ENCODE data around the gene MAML1. TPM values are rescaled to one million over a fixed set of nuclear protein-coding genes. Genes with fewer than 3 reads are reported as not detected.

The MAML1 gene
- total and polyA plus RNA-seq, 7 donors, result 4.6 to 16.0 (median 11.8) TPM

DNA sequence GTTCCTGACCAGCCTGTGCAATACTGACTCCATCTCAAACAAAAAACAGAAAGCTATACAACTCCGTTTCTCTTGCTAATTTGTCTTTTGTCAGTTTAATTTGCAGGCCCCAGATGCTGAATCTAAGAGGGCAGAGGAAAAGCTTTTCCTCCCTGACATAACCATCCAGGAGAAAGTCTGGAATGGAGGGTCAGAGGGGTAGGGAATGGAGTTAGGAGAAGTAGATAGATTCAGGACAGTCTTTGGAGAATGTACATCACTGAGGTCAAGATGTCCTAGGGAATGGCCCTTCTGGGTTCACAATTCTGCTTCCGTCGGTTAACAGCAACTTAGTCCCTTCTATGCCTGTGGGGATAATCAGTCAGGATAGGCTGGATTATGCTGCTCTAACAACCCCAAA, 81.5 kb downstream of the MAML1 start:
- Histone ChIP-seq H3K4me3 (no peak overlapping the region), H3K9me3 (no peaks in the 10 kb centered on the region), H3K4me1 (peaks cover 15% of the 10 kb centered on the region), H3K36me3 (ENCODE audit: insufficient read depth in 1 of 2, low read depth in 1 of 2) (peaks cover 0 to 4% of the 10 kb centered on the region in 2 donors), H3K27me3 (ENCODE audit: insufficient read depth in 3 of 3, low read length in 2 of 3) (no peaks in the 10 kb centered on the region), H3K27ac (no peak overlapping the region)
- DNase-seq (no peak), ATAC-seq (no peak)
- WGBS, 3 donors, result 70 to 84% (median 81%) methylated on average over 3 of the region's 3 CpGs
- intact Hi-C loops (cut with DNase I), result no loop called here
- TF ChIP-seq, protein P1, sequence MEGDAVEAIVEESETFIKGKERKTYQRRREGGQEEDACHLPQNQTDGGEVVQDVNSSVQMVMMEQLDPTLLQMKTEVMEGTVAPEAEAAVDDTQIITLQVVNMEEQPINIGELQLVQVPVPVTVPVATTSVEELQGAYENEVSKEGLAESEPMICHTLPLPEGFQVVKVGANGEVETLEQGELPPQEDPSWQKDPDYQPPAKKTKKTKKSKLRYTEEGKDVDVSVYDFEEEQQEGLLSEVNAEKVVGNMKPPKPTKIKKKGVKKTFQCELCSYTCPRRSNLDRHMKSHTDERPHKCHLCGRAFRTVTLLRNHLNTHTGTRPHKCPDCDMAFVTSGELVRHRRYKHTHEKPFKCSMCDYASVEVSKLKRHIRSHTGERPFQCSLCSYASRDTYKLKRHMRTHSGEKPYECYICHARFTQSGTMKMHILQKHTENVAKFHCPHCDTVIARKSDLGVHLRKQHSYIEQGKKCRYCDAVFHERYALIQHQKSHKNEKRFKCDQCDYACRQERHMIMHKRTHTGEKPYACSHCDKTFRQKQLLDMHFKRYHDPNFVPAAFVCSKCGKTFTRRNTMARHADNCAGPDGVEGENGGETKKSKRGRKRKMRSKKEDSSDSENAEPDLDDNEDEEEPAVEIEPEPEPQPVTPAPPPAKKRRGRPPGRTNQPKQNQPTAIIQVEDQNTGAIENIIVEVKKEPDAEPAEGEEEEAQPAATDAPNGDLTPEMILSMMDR (IDR thresholded peaks at IDR 0.05), result no peak

GRCh38 chr5:179815491-179816249, 83.0 kb downstream of the MAML1 start:
- peaks cover 24% of the 10 kb centered on the region for H3K4me1 ChIP-seq
- no peak overlapping the region for H3K27ac ChIP-seq
- no peak overlapping the region for H3K4me3 ChIP-seq
- H3K36me3 ChIP-seq (ENCODE audit: insufficient read depth in 1 of 2, low read depth in 1 of 2), result peaks cover 0 to 4% of the 10 kb centered on the region in 2 donors
- intact Hi-C loops (cut with DNase I), result no loop called here
- no peaks in the 10 kb centered on the region for H3K27me3 ChIP-seq (ENCODE audit: insufficient read depth in 3 of 3, low read length in 2 of 3)
- TF ChIP-seq, protein P1 (IDR thresholded peaks at IDR 0.05), result no peak
- H3K9me3 ChIP-seq, result no peaks in the 10 kb centered on the region
- ATAC-seq, result no peak
- 93 to 97% (median 96%) methylated on average over 21 of the region's 21 CpGs for WGBS, 3 donors
- peak in 1 of 2 donors; percentile 11 for DNase-seq

GRCh38 chr5:179816401-179816795, 83.8 kb downstream of the MAML1 start:
- no peak for ATAC-seq
- Histone ChIP-seq H3K36me3 (ENCODE audit: insufficient read depth in 1 of 2, low read depth in 1 of 2) (peaks cover 0 to 4% of the 10 kb centered on the region in 2 donors), H3K27ac (peak overlapping the region; percentile 100)

GRCh38 chr5:179816796-179817469, 84.3 kb downstream of the MAML1 start:
- peak in 1 of 2 donors; percentile 70 for DNase-seq
- peak overlapping the region; percentile 99 for H3K4me3 ChIP-seq
- no peaks in the 10 kb centered on the region for H3K9me3 ChIP-seq
- intact Hi-C loops (cut with DNase I), result no loop called here
- TF ChIP-seq, protein P1 (IDR thresholded peaks at IDR 0.05), result peak; percentile 6
- ATAC-seq, result no peak
- WGBS, 3 donors, result 2 to 4% (median 2%) methylated on average over 34 to 72 of the region's 72 CpGs
- peaks cover 24% of the 10 kb centered on the region for H3K4me1 ChIP-seq
- peaks cover 0 to 7% of the 10 kb centered on the region in 2 donors for H3K36me3 ChIP-seq (ENCODE audit: insufficient read depth in 1 of 2, low read depth in 1 of 2)
- peak overlapping the region; percentile 100 for H3K27ac ChIP-seq
- no peaks in the 10 kb centered on the region for H3K27me3 ChIP-seq (ENCODE audit: insufficient read depth in 3 of 3, low read length in 2 of 3)

More at GRCh38 chr5:179816401-179816795, 83.8 kb downstream of the MAML1 start:
- 57 to 60% (median 60%) methylated on average over 22 to 23 of the region's 23 CpGs for WGBS, 3 donors
- peaks cover 24% of the 10 kb centered on the region for H3K4me1 ChIP-seq
- H3K4me3 ChIP-seq, result peak overlapping the region; percentile 99
- TF ChIP-seq, protein P1 (IDR thresholded peaks at IDR 0.05), result no peak
- no peaks in the 10 kb centered on the region for H3K27me3 ChIP-seq (ENCODE audit: insufficient read depth in 3 of 3, low read length in 2 of 3)
- no peaks in the 10 kb centered on the region for H3K9me3 ChIP-seq
- DNase-seq, result peak; percentile 13 to 54
- intact Hi-C loops (cut with DNase I), result no loop called here
